LHCN-M2 (cell line): Measurements from ENCODE around the gene NEK4. TPM values are rescaled to one million over a fixed set of nuclear protein-coding genes. Genes with fewer than 3 reads are reported as not detected.
A peak's percentile ranks its signal among the peaks of the same experiment; 100 is the strongest.
"Not testable (repeated sequence)": the region's sequence is repeated elsewhere in the genome, so short reads cannot be mapped to it uniquely, and the experiment has no call there.

ENCODE experiments used
- DNase-seq: peaks from one replicate; pipeline ENCODE4 v3.0.0-alpha.2; 2012; ENCODE audit warnings: low read depth
- total RNA-seq: library from RNA; depleted of rRNA; stranded (reverse); fragments of >200 nt; gene quantifications from 2 replicates; pipeline ENCODE4 v1.2.3, GENCODE V29; 2014

Gene NEK4
- total RNA-seq, 1 experiment from 2014 or later, result 20.4 TPM

DNA sequence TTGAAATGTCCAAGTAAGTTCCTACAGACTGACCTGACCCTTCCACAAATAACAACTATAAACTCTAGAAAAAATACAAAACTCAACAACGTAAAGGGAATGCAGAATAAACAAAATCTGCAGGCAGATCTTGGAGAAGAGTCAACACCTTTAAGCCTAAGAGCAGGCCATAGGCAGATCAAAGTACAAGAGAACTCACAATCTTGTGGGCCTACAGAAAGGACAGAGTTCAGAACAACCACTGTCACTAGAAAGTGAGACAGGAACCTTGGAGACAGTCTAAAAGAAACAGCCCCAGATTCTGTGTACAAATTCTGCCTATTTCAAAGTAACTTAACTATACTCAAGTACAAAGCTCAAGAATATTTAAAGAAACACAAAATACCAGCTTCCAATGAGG, 31.0 kb downstream of the NEK4 start:
- DNase-seq, result no peak

DNA sequence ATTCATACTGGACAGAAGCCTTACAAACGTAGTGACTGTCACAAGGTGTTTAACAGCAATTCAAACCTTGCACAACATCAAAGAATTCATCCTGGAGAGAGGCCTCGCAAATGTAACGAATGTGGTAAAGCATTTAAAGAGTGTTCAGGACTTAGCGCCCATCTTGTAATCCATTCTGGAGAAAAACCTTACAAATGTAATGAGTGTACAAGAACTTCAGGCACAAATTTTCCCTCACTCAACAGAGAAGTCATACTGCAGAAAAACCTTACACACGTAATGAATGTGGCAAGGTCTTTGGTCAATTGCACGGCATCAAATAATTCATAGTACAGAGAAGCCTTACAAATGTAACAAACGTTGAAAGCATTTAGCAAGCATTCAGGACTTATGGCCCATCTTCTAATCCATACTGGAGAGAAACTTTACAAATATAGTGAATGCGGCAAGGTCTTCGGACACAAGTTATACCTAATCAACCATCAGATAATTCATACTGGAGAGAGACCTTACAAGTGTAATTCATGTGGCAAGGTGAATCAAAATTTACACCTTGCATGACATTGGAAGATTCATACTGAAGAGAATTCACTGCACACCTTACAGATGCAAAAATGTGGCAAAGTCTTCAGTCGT, 37.4 kb downstream of the NEK4 start:
- no peak for DNase-seq

DNA sequence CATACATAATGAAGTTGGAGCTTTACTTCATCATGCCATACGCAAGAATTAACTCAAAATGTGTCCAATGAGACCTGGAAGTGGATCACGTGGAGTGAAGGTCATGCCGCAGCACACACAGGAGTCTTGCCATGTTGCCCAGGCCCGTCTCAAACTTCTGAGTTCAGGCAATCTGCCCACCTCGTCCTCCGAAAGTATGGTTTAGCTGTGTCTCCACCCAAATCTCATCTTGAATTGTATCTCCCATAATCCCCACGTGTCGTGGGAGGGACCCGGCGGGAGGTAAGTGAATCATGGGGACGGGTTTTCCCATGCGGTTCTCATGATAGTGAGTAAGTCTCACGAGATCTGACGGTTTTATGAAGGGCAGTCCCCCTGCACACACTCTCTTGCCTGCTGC, 39.1 kb downstream of the NEK4 start:
- DNase-seq, result no peak

DNA sequence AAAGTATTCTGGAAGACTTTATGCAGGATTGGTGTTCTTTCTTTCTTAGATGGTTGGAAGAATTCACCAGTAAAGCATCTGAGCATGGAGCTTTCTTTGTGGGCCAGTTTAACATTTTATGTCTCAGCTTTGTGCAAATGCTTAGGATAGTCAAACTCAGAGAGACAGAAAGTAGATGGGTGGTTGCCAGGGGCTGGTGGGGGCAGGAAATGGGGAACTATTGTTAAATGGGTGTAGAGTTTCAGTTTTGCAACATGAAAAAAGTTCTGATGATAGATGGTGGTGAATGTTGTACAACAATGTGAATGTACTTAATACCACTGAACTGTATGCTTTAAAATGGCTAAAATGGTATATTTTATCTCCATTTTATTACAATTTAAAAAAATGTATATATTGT, 40.1 kb downstream of the NEK4 start:
- no peak for DNase-seq

DNA sequence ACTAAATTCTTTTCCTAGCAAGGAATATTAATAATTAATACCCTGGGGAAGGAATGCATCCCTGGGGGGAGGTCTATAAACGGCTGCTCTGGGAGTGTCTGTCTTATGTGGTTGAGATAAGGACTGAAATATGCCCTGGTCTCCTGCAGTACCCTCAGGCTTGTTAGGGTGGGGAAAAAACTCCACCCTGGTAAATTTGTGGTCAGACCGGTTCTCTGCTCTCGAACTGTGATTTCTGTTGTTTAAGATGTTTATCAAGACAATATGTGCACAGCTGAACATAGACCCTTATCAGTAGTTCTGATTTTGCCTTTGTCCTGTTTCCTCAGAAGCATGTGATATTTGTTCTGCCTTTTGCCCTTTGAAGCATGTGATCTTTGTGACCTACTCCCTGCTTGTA, 42.0 kb downstream of the NEK4 start:
- not testable (repeated sequence) for DNase-seq

DNA sequence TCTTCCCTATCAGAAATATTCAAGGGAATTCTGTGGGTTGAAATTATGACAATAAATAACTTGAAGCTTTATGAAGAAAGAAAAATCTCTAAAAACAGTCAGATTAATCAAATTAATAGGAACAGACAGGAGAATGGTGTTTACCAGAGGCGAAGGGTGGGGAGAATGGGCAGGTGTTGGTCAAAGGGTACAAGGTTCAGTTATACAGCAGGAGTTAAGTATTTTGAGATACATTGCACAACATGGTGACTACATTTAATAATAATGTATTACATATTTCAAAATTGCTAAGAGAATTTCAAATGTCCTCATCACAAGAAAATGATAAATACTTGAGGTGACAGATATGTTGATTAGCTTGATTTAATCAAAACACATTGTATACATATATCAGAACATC, 46.2 kb downstream of the NEK4 start:
- DNase-seq, result no peak

DNA sequence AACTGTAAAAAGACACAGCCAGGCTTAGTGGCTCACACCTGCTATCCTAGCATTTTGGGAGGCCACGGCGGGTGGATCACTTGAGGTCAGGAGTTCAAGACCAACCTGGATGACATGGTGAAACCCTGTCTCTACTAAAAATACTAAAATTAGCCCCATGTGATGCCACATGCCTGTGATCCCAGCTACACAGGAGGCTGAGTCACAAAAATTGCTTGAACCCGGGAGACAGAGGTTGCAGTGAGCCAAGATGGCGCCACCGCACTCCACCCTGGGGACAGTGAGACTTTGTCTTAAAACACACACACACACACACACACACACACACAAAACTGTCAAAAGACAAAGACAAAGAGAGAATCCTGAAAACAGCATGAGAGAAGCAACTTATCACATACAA, 46.8 kb downstream of the NEK4 start:
- DNase-seq, result no peak

DNA sequence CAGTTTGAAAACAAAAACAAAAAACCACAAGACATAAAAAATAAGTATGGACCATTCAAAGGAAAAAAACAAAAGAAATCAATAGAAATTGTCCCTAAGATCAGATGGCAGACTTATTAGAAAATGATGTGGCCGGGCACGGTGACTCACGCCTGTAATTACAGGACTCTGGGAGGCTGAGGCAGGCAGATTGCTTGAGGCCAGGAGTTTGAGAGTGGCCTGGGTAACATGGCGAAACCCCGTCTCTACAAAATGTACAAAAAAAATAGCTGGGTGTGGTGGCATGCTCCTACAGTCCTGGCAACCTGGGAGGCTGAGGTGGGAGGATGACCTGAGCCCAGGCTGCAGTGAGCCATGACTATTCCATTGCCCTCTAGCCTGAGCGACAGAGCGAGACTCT, 48.2 kb downstream of the NEK4 start:
- no peak for DNase-seq

DNA sequence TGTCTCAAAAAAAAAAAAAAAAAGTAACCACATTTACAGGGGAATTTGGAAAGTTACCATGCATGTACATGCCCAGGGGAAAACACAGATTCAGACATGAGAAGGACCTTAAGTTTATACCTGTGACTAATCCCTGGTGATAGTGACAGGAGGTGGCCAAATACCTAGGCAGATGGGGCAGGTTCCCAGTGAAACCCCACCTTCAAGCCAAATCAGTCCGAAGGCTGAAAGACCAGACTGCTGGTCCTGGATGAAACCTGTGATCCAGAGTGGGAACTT, 49.1 kb downstream of the NEK4 start:
- no peak for DNase-seq

DNA sequence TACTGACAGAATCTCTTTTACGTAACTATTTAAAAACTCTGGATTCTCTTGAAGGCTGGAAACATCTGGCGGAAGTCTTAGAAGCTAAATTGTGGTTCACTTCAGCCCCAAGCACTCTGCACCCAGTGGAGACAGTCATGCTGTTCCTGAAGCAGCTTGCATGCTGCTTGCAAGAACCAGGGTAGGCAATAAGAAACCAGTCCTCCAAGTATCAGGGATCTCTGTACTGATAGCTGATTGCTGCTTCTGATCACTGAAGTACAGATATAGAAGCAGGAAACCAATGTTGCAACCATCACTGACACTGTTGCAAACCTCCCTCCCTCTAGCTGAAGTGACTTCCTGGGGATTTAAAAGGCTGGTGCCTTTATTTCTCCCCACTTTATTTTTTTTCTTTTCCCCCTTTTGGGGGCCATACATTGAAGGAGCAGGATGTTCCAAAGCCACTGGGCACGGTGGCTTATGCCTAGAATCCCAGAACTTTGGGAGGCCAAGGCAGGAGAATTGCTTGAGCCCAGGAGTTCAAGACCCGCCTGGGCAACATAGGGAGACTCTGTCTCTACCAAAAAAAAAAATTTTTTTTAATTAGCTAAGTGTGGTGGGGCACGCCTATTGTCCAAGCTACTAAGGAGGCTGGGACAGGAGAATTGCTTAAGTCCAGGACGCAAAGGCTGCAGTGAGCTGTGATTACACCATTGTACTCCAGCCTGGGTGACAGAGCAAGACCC, 49.6 kb downstream of the NEK4 start:
- no peak for DNase-seq

DNA sequence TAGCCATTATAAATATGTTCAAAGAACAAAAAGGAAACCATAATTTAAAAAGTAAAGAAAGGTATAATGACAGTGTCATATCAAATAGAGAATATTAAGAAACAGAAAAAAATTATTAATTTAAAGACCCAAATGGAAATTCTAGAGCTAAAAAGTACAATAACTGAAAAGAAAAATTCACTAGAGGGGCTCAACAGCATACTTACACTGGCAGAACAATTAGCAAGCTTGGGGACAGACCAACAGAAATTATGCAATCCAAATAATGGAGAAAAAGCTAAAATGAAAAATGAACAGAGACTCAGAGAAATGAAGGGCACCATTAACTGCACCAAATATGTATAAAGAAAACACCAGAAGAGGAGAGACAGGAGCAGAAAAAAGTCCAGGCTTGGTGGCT, 51.1 kb downstream of the NEK4 start:
- no peak for DNase-seq

DNA sequence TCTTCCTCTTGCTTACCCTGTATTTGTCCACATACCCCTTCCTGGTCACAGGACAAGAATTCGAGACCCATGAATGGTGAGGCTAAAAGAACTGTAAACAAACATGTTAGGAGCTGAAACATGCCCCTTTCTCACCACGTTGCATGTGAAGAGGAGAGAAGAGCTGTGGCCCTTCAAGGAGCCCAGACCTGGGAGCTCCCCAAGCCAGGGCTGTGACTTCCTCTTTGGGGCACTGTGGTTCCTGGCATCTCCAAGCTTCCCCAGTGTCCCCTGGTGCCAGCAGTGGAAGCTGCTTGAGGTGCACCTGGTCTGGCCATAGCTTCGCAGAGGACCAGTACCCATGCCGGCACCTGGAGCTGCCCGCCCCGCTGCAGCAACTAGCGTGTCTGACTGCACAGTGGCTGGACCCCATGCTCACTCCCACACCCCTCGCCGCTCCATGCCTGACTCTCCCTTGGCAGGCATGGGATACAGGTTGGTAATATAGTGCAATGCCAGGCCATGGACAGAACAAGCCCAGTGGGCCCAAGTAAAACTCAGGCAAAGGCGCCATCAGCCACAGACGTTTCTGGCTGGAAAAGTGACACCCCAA, 54.9 kb downstream of the NEK4 start:
- DNase-seq, result no peak

DNA sequence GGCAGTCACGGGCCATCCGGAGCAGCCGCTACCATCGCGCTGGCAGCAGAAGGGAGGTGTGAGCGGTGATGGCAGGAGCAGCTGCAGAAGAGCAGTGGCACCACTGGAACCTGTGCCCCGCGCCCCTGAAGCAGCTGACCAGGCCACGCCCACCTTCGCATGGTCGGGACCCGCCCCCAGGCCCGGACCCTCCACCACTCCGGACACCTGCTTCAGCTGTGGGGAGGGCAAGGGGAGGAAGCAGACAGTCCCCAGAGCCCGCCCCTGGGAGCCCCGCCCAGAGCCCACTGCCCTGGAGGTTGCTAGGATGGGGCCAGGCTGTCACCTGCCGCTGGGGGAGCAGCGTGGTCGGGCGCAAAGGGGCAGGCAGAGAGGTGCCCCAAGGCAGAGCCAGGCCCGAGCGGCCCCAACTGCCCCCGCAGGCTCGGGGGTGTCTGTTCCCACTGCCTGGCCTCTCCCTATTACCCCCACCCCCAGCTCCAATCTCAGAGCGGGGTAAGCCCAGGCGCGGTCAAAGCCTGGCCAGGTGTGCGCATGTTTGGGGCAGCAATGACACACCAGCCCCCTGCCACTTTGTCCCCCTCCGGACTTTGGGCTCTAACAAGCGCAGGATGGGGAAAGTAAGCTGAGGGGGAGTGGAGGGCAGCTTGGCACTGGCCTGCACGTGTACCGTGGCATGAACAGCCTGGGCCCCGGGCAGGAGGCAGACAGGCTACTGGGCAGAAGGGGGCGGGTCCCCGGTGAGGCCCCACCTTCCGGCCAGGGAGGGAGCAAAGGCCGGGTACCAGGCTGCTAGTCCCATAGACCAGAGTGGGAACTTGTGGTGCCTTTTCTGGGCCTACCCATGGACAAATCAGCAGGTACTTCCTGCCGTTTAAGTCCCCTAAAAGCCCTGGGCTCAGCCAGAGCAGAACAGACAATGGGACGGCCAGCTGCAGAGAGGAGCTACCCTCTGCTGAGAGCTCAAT, 56.1 kb downstream of the NEK4 start:
- no peak for DNase-seq

DNA sequence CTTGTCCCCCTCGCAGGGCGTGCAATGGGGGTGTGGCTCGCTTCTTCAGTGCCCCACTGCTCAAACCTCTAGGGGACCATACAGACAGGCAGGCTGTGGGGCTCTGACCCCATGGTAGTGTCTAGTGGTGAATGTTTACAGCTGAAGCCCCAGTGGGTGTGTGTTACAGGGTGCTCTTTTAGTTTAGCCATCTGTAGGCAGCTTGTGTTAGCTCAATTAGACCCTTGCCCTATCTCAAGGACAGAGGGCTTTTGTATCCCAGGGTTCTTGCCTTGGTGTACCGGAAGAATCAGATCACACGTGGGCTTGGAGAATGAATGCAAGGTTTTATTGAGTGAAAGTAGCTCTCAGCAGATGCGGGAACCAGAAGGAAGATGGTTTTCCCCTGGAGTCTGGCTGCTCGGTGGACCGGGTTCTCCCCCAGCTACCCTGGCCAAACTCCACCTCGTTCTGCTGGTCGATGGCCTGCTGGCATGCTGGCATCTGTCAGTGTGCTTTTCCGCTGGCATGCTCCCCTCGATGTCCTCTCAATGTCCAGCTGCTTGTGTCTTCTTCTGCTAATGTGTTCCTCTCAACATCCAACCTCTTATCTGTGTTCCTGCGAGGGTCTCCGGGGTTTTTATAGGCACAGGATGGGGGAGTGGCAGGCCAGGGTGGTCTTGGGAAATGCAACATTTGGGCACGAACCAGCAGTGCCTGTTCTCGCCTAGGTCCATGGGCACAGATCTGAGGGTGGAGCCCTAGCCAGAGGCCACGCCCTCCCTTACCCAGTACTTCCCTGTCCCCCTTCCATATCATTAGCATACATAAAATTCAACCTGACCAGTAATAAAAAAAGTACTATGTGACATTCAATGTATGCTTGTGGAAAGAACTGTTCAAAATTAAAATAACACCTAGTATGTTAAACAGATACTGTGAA, 58.2 kb downstream of the NEK4 start:
- no peak for DNase-seq

DNA sequence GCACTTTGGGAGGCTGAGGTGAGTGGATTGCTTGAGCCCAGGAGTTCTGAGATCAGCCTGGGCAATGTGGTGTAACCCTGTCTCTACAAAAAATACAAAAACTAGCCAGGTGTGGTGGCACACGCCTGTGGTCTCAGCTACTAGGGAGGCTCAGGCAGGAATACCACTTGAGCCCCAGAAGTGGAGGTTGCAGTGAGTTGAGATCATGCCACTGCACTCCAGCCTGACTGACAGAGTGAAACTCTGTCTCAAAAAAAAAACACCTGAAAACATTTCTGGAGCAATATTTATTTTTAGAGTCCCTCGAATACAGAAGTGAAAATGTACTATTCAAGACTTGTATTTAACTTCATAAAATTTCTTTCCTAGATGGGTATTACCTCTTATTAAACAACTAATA, 60.2 kb downstream of the NEK4 start:
- DNase-seq, result no peak

DNA sequence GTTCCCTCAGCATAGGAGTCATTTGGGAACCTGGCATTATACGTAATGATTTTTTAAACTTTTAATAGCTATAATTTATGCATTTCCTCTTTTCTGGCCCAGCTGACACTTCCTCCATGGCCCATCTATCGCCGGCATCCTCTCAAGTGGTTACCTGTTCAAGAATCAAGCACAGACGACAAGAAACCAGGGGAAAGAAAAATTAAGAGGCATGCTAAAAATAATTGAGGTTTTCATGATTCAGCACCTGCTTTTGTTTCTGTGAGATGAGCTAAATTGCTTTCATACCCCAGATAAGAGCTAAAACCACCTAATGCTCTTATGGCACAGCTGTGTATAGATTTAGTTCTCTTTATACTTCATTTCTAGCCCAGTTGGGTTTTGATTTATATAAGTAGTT, 63.2 kb downstream of the NEK4 start:
- DNase-seq, result no peak

DNA sequence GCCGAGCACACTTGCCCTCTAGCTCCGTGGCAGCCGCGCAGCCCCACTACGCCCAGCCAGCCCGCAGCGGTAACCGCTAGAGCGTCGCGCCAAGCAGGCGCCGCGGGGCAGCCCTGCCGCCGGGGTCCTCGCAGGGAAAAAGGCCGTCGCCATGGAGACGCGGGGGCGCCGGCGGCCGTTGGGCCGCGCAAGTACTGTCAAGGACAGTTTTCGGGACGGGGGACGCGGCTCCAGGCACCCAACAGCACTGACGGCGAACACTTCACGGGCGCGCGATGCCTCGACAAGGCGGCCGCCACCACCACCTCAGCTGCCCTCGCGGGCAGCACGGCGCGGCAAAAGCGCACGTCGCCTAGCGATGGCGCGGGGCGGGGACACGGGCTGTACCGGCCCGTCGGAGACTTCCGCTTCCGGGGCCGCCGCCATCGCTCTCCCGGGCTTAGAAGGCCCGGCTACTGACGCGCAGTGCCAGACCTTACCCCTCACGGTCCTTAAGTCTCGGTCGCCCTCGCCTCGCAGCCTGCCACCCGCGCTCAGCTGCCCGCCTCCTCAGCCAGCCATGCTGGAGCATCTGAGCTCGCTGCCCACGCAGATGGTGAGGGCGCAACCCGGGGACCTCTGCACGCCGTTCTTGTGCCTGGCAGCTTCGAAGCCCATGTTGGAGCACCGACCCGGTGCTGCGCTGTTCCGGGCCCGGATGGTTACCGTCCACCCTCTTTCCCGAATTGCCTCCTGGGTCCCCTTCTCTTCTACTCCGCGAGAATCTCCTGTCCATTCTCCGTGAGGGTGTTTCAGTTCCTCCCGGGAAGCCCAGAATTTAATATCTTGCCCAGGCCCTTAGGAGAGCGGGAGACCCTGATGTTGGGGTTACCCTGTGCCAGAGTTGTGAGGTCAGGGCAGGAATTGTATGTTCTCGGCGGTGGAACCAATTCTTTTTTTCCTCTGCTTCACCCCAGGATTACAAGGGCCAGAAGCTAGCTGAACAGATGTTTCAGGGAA, 64.8 kb downstream of the NEK4 start, which contains the start of the genes GLT8D1 and SPCS1:
GLT8D1 (minus strand) TSS at position 104 of the 999 bp plus-strand sequence. CDS start 5,331 bp downstream, outside the sequence.
SPCS1 (plus strand) TSS at position 419 of the 999 bp plus-strand sequence; CDS start at position 560, 141 bp downstream.
- DNase-seq, result peak; percentile 84

DNA sequence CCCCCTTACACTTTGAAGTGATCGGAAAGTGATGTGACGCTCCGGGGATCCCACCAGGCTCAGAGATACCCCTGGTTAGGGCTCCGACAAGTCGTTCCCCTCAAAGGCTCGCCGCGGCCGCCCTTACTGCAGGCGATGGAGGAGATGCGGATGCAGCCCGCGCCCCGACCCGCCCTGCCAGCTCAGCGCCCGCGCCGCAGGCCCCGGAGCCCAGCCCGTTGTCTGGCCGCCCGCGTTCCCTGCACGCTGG, 65.4 kb downstream of the NEK4 start:
- no peak for DNase-seq

DNA sequence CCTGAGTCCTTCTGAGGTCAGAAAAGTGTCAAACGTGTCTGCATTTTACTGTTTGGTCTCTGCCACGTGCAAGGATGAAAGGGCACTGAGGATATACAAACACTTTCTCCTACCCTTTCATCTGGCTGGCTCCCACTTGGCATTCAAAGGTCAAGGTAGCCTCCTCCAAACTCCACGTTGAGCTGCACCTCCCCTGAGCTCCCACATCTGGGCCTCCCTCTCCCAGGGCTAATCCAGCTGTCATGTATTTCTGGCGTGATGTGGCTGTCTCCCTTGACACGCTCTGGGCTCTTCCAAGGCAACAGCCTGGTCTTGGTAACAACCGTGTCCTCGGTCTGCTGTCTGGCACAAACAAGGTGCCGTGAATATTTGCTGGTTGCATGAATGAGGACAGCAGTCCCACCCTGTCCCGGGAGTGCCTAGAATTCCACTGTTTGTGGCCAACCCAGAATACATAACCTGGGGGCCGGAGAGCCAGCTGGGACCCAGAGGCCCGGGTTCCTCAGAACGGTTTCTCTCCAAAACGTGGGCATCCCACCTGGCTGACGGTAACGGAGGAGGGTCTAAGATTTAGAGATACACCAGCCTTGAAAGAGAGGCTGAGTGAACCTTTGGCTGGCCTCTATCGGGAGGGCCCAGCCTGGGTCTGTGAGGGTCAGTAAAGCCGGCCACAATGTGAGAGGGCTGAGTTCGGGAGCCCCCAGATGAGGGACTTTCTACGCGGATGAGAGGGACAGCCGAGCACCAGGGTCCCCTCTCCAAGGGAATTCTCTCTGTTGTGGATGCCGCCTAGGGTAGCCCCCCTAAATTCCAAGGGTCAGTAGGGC, 65.9 kb downstream of the NEK4 start:
- DNase-seq, result peak; percentile 45
